CD4-positive, alpha-beta T cell (primary cell): Measurements from ENCODE around the gene CLSTN3. TPM values are rescaled to one million over a fixed set of nuclear protein-coding genes. Genes with fewer than 3 reads are reported as not detected.

ENCODE experiments used
- ATAC-seq: fragments of 200-7000 bp; cut with Tn5 transposase; one replicate; pipeline ENCODE4 v1.10.0; 2022; ENCODE audit warnings: mild to moderate bottlenecking; ENCODE audit not compliant: poor library complexity
- CTCF ChIA-PET: fragments of 350-600 bp; sonication (Branson Sonifier 250); formaldehyde crosslinking; loops from one replicate; lab custom pipeline; 2021; ENCODE audit warnings: antibody characterized with exemption, inconsistent platforms; lab: Charles Lee
- POLR2A ChIA-PET: fragments of 350-600 bp; sonication (Branson Sonifier 250); formaldehyde crosslinking; loops from one replicate; lab custom pipeline; 2021; ENCODE audit warnings: antibody characterized with exemption, inconsistent platforms; lab: Charles Lee
- DNase-seq, 14 experiments: peaks; one replicate each; pipeline ENCODE4 v3.0.0-alpha.2; 2013 to 2020; ENCODE audit warnings: mixed read lengths in 2 of 14
- H3K27ac ChIP-seq, 2 donors: one replicate each; pipeline versions ENCODE4 v1.5.1 to v1.7.0; 2013; ENCODE audit warnings: low read length in 2 of 2, low read depth in 1 of 2, mild to moderate bottlenecking in 1 of 2
- H3K27me3 ChIP-seq, 2 experiments: 1 replicate in 1 of 2; 2 replicates in 1 of 2; pipeline versions ENCODE4 v1.6.1 to v1.7.0; 2013; ENCODE audit warnings: low read length in 2 of 2, control low read depth in 1 of 2, mild to moderate bottlenecking in 1 of 2, moderate library complexity in 1 of 2; ENCODE audit not compliant: insufficient read depth in 2 of 2, control insufficient read depth in 1 of 2
- H3K36me3 ChIP-seq: one replicate; pipeline ENCODE4 v1.6.1; 2013; ENCODE audit warnings: low read length, control low read depth; ENCODE audit not compliant: insufficient read depth
- H3K4me1 ChIP-seq: one replicate; pipeline ENCODE4 v1.6.1; 2013; ENCODE audit warnings: low read length, control low read depth; ENCODE audit not compliant: insufficient read depth
- H3K4me3 ChIP-seq: one replicate; pipeline ENCODE4 v1.5.1; 2013; ENCODE audit warnings: mild to moderate bottlenecking, low read length, moderate library complexity
- H3K9me3 ChIP-seq, 2 experiments: 1 replicate in 1 of 2; 2 replicates in 1 of 2; pipeline versions ENCODE4 v1.6.1 to v1.7.0; 2013; ENCODE audit warnings: low read length in 2 of 2, mild to moderate bottlenecking in 2 of 2, control low read depth in 1 of 2, moderate library complexity in 1 of 2; ENCODE audit not compliant: control insufficient read depth in 1 of 2, insufficient read depth in 1 of 2
- H3K27ac Mint-ChIP-seq: one replicate; pipeline ENCODE4 v1.8.0; 2020; ENCODE audit warnings: mixed read lengths
- H3K27me3 Mint-ChIP-seq: one replicate; pipeline ENCODE4 v1.8.0; 2021; ENCODE audit warnings: mixed read lengths
- H3K36me3 Mint-ChIP-seq: one replicate; pipeline ENCODE4 v1.8.0; 2021; ENCODE audit warnings: low read depth, mixed read lengths
- H3K4me1 Mint-ChIP-seq: one replicate; pipeline ENCODE4 v1.8.0; 2021; ENCODE audit warnings: low read depth, mixed read lengths
- H3K4me3 Mint-ChIP-seq: one replicate; pipeline ENCODE4 v1.8.0; 2020; ENCODE audit warnings: mild to moderate bottlenecking, mixed read lengths
- H3K9me3 Mint-ChIP-seq: one replicate; pipeline ENCODE4 v1.8.0; 2020; ENCODE audit warnings: mixed read lengths
- CTCF ChIP-seq: fragments of 200-600 bp; IDR thresholded peaks from one replicate; pipeline ENCODE4 v1.8.0; 2022; ENCODE audit warnings: antibody characterized with exemption, mild to moderate bottlenecking
- intact Hi-C, 2 experiments: fragments of 100-400 bp; cut with DNase I in 1 of 2; cut with micrococcal nuclease in 1 of 2; formaldehyde crosslinking; loops; one replicate each; pipeline versions ENCODE4 v1.15.1 to v1.9.0; 2023 to 2025; cut with DNase I, micrococcal nuclease
- total RNA-seq, 174 experiments: library from RNA in 2 of 174; stranded (reverse) in 2 of 174; gene quantifications; one replicate each; pipeline ENCODE4 v1.2.3 and lab custom pipeline; 2021 to 2026

The CLSTN3 gene
- total RNA-seq, 2 experiments from 2014 or later: 29.1 to 33.9 TPM

- Histone ChIP-seq H3K9me3 (no peaks in the 10 kb centered on the region), H3K27me3 (no peaks in the 10 kb centered on the region), H3K27ac (peak overlapping the region; percentile 58 to 71), H3K4me3 (peak overlapping the region; percentile 88), H3K36me3 (peaks cover 13% of the 10 kb centered on the region), H3K4me1 (peaks cover 33% of the 10 kb centered on the region)
- intact Hi-C loops: no loop called here
- peak overlapping the region; percentile 87 for H3K27ac Mint-ChIP-seq
- DNase-seq: peak in 1 of 14 experiments; percentile 21
- peak overlapping the region; percentile 91 for H3K4me3 Mint-ChIP-seq
- ChIA-PET POLR2A (interaction anchor here (1.8 to 3.8 kb wide), 2 partner anchors 21 to 238 kb away, joined by 4 to 16 read pairs; partner anchors contain the start of gene C1RL), CTCF (no interaction called here)
- H3K27me3 Mint-ChIP-seq: no peaks in the 10 kb centered on the region
- no peak for TF ChIP-seq CTCF
- H3K36me3 Mint-ChIP-seq: peaks cover 17% of the 10 kb centered on the region
- no peak for ATAC-seq
- peaks cover 47% of the 10 kb centered on the region for H3K4me1 Mint-ChIP-seq
- no peaks in the 10 kb centered on the region for H3K9me3 Mint-ChIP-seq
These were observed 792 bp upstream of the CLSTN3 start for GRCh38 chr12:7129287-7129871.

- H3K27me3 Mint-ChIP-seq: no peaks in the 10 kb centered on the region
- Histone ChIP-seq H3K36me3 (peaks cover 26% of the 10 kb centered on the region), H3K27me3 (no peaks in the 10 kb centered on the region), H3K9me3 (no peaks in the 10 kb centered on the region), H3K4me3 (peak overlapping the region; percentile 88), H3K27ac (peak overlapping the region; percentile 58 to 71), H3K4me1 (peaks cover 33% of the 10 kb centered on the region)
- no peak for TF ChIP-seq CTCF
- H3K4me3 Mint-ChIP-seq: peak overlapping the region; percentile 91
- ATAC-seq (peak; percentile 16), DNase-seq (peak in 13 of 14 experiments; percentile 9 to 74 (median 37))
- CTCF ChIA-PET: interaction anchor here (0.9 kb wide), 1 partner anchor 22 kb away, joined by 3 read pairs; no protein-coding TSS in a partner anchor
- POLR2A ChIA-PET: interaction anchor here (1.0 to 3.8 kb wide), 3 partner anchors 23 to 258 kb away, joined by 4 to 16 read pairs (median 4); partner anchors contain the start of genes C1RL and SPSB2
- intact Hi-C loops: no loop called here
- H3K36me3 Mint-ChIP-seq: peaks cover 32% of the 10 kb centered on the region
- peaks cover 47% of the 10 kb centered on the region for H3K4me1 Mint-ChIP-seq
- H3K27ac Mint-ChIP-seq: peak overlapping the region; percentile 87
- H3K9me3 Mint-ChIP-seq: no peaks in the 10 kb centered on the region
These were observed 730 bp downstream of the CLSTN3 start for GRCh38 chr12:7130701-7131501.

GRCh38 chr12:7131502-7131866, 1.3 kb downstream of the CLSTN3 start:
- H3K36me3 ChIP-seq: peaks cover 32% of the 10 kb centered on the region
- peaks cover 33% of the 10 kb centered on the region for H3K4me1 ChIP-seq
- peaks cover 36% of the 10 kb centered on the region for H3K36me3 Mint-ChIP-seq
- H3K27me3 Mint-ChIP-seq: no peaks in the 10 kb centered on the region
- ATAC-seq: no peak
- no peaks in the 10 kb centered on the region for H3K9me3 Mint-ChIP-seq
- no peak for TF ChIP-seq CTCF
- peaks cover 47% of the 10 kb centered on the region for H3K4me1 Mint-ChIP-seq
- H3K4me3 ChIP-seq: peak overlapping the region; percentile 88
- H3K9me3 ChIP-seq: no peaks in the 10 kb centered on the region
- H3K27ac Mint-ChIP-seq: peak overlapping the region; percentile 87
- peak overlapping the region; percentile 91 for H3K4me3 Mint-ChIP-seq
- H3K27me3 ChIP-seq: no peaks in the 10 kb centered on the region
- H3K27ac ChIP-seq: peak overlapping the region in 1 of 2 donors; percentile 71
- ChIA-PET CTCF (no interaction called here), POLR2A (interaction anchor here (3.8 kb wide), 1 partner anchor 23 kb away, joined by 16 read pairs; the partner anchor contains the start of gene C1RL)
- DNase-seq: peak in 5 of 14 experiments; percentile 11 to 69 (median 44)
- intact Hi-C loops: no loop called here
